CD8-positive, alpha-beta memory T cell (primary cell): Measurements from ENCODE around the gene C13orf46. TPM values are rescaled to one million over a fixed set of nuclear protein-coding genes. Genes with fewer than 3 reads are reported as not detected.
A peak's percentile ranks its signal among the peaks of the same experiment; 100 is the strongest.

Experiments used
- CTCF ChIA-PET: fragments of 350-600 bp; sonication (Branson Sonifier 250); formaldehyde crosslinking; loops from one replicate; lab custom pipeline; 2021; ENCODE audit warnings: antibody characterized with exemption; lab: Charles Lee
- POLR2A ChIA-PET: fragments of 350-600 bp; sonication (Branson Sonifier 250); formaldehyde crosslinking; loops from one replicate; lab custom pipeline; 2021; ENCODE audit warnings: antibody characterized with exemption; lab: Charles Lee
- DNase-seq, 5 donors: peaks; one replicate each; pipeline versions ENCODE4 v3.0.0 to v3.0.0-alpha.2; 2020 to 2022; ENCODE audit warnings: mixed read lengths in 1 of 5
- H3K27ac ChIP-seq: one replicate; pipeline ENCODE4 v1.7.0; 2013; ENCODE audit warnings: low read depth, mild to moderate bottlenecking, low read length, moderate library complexity
- H3K27me3 ChIP-seq: 2 replicates; pipeline ENCODE4 v1.7.0; 2013; ENCODE audit warnings: low read length, mild to moderate bottlenecking; ENCODE audit not compliant: insufficient read depth, poor library complexity, severe bottlenecking
- H3K36me3 ChIP-seq: 2 replicates; pipeline ENCODE4 v1.7.0; 2013; ENCODE audit warnings: mild to moderate bottlenecking, low read length, moderate library complexity; ENCODE audit not compliant: insufficient read depth
- H3K4me1 ChIP-seq: 2 replicates; pipeline ENCODE4 v1.7.0; 2013; ENCODE audit warnings: mild to moderate bottlenecking, low read length, moderate library complexity; ENCODE audit not compliant: insufficient read depth
- H3K4me3 ChIP-seq: 2 replicates; pipeline ENCODE4 v1.7.0; 2013; ENCODE audit warnings: mild to moderate bottlenecking, low read length
- H3K9me3 ChIP-seq: 2 replicates; pipeline ENCODE4 v1.7.0; 2013; ENCODE audit warnings: mild to moderate bottlenecking, low read length
- H3K27ac Mint-ChIP-seq, 8 donors: one replicate each; pipeline ENCODE4 v1.8.0; 2020 to 2021; ENCODE audit warnings: mixed read lengths in 8 of 8, mild to moderate bottlenecking in 6 of 8, inconsistent platforms in 3 of 8, moderate library complexity in 3 of 8
- H3K27me3 Mint-ChIP-seq, 2 donors: one replicate each; pipeline ENCODE4 v1.8.0; 2020 to 2021; ENCODE audit warnings: mixed read lengths in 2 of 2, mild to moderate bottlenecking in 1 of 2, moderate library complexity in 1 of 2
- H3K36me3 Mint-ChIP-seq, 3 donors: one replicate each; pipeline ENCODE4 v1.8.0; 2020 to 2021; ENCODE audit warnings: mixed read lengths in 3 of 3, inconsistent platforms in 1 of 3, mild to moderate bottlenecking in 1 of 3
- H3K4me1 Mint-ChIP-seq, 3 donors: one replicate each; pipeline ENCODE4 v1.8.0; 2020 to 2021; ENCODE audit warnings: mixed read lengths in 3 of 3, inconsistent platforms in 1 of 3, mild to moderate bottlenecking in 1 of 3
- H3K4me3 Mint-ChIP-seq, 7 donors: one replicate each; pipeline ENCODE4 v1.8.0; 2020 to 2021; ENCODE audit warnings: mixed read lengths in 7 of 7, mild to moderate bottlenecking in 6 of 7, moderate library complexity in 4 of 7, inconsistent platforms in 2 of 7
- H3K9me3 Mint-ChIP-seq, 5 donors: one replicate each; pipeline ENCODE4 v1.8.0; 2020 to 2022; ENCODE audit warnings: mixed read lengths in 5 of 5, mild to moderate bottlenecking in 3 of 5, moderate library complexity in 2 of 5, inconsistent platforms in 1 of 5
- polyA plus RNA-seq: library from polyadenylated mRNA; unstranded; fragments of 300-500 nt; fragmentation: Illumina TruSeq; gene quantifications from one replicate; pipeline ENCODE4 v1.2.3, GENCODE V29; 2021
- total RNA-seq, 2 experiments: library from RNA; stranded (reverse); gene quantifications; one replicate each; pipeline ENCODE4 v1.2.3, GENCODE V29; 2021

The C13orf46 gene
- total and polyA plus RNA-seq, 3 experiments from 2014 or later, result 1.2 to 2.2 (median 1.8) TPM

DNA sequence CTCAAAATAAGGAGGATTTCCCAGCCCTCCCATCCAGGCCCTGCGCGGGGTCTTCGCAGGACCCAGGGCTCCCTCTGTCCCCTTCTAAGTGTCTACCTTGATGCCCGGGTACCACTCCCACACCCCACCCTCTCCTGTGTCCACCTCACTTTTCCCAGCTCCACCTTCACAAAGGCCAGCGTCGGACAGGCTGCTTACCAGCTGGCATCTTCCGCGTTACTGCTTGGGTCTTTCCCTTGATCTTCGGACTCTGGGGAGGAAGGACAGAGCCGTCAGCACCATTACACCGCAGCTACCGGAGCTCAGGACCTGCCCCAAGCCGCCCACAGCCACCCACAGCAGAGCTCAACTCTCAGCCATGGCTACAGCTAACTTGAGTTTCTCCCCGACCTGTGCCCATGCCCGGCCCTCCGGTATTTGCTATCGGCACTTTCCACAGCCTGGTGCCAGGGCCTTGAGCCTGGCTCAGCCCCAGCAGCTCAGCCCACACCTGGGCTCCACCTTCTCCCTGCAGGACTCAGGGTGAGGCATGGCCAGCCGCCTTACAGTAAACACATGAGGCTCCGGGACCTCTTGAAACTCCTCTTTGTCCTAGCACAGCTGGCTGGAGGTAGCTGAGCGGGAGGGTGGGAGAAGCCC is 3.8 kb downstream of the C13orf46 start:
- DNase-seq, result peak in 1 of 5 donors; percentile 39
- peaks cover 0 to 46% (median 3%) of the 10 kb centered on the region in 3 donors for H3K36me3 Mint-ChIP-seq
- Histone ChIP-seq H3K4me3 (no peak overlapping the region), H3K27ac (no peak overlapping the region), H3K36me3 (peaks cover 12% of the 10 kb centered on the region), H3K9me3 (no peaks in the 10 kb centered on the region), H3K27me3 (no peaks in the 10 kb centered on the region), H3K4me1 (no peaks in the 10 kb centered on the region)
- peaks cover 0 to 13% of the 10 kb centered on the region in 2 donors for H3K27me3 Mint-ChIP-seq
- H3K4me3 Mint-ChIP-seq, result peak overlapping the region in 1 of 7 donors; percentile 23
- CTCF ChIA-PET, result no interaction called here
- peaks cover 0 to 2% (median 0%) of the 10 kb centered on the region in 5 donors for H3K9me3 Mint-ChIP-seq
- no peaks in the 10 kb centered on the region for H3K4me1 Mint-ChIP-seq
- POLR2A ChIA-PET, result no interaction called here
- H3K27ac Mint-ChIP-seq, result peak overlapping the region in 1 of 8 donors; percentile 18

DNA sequence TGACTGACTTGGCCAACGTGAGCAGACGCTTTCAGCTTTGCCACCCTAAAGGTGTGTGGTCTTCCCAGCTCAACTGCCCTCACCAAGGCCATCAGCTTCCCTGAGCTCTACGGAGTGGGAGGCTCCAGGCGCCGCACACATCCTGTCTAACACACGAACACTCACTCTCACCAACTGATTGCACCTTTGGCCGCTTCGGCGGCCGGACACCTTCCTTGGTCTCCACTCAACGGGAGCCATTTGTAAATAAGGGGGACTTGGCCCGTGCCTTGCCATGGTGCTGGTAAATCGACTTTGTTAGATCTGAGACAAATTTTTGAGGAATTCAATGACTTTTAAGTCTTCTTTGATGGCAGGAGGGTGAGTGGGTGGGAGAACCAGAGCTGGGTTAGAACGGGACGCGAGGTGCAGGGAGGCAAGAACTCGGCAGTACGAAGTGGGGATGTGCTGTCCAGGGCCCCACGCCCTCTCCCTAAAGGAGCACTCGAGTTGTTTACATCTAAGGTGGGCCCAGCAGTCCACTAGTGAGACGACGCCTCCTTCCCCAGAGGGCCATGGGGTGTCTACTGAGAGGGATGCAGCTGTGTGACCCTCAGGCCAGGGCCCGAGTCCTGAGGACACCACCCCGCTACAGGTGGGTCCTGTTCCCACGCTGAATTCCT is 4.4 kb downstream of the C13orf46 start:
- CTCF ChIA-PET, result interaction anchor here (1.3 kb wide), 1 partner anchor 10 kb away, joined by 3 read pairs; no protein-coding TSS in a partner anchor
- peak overlapping the region in 4 of 8 donors; percentile 13 to 76 (median 40) for H3K27ac Mint-ChIP-seq
- Histone ChIP-seq H3K9me3 (no peaks in the 10 kb centered on the region), H3K27me3 (no peaks in the 10 kb centered on the region), H3K4me1 (no peaks in the 10 kb centered on the region), H3K36me3 (peaks cover 7% of the 10 kb centered on the region), H3K4me3 (no peak overlapping the region), H3K27ac (no peak overlapping the region)
- H3K36me3 Mint-ChIP-seq, result peaks cover 0 to 40% (median 3%) of the 10 kb centered on the region in 3 donors
- no peak for DNase-seq
- H3K4me1 Mint-ChIP-seq, result no peaks in the 10 kb centered on the region
- POLR2A ChIA-PET, result no interaction called here
- peaks cover 0 to 2% (median 0%) of the 10 kb centered on the region in 5 donors for H3K9me3 Mint-ChIP-seq
- peak overlapping the region in 1 of 7 donors; percentile 23 for H3K4me3 Mint-ChIP-seq
- peaks cover 0 to 13% of the 10 kb centered on the region in 2 donors for H3K27me3 Mint-ChIP-seq

DNA sequence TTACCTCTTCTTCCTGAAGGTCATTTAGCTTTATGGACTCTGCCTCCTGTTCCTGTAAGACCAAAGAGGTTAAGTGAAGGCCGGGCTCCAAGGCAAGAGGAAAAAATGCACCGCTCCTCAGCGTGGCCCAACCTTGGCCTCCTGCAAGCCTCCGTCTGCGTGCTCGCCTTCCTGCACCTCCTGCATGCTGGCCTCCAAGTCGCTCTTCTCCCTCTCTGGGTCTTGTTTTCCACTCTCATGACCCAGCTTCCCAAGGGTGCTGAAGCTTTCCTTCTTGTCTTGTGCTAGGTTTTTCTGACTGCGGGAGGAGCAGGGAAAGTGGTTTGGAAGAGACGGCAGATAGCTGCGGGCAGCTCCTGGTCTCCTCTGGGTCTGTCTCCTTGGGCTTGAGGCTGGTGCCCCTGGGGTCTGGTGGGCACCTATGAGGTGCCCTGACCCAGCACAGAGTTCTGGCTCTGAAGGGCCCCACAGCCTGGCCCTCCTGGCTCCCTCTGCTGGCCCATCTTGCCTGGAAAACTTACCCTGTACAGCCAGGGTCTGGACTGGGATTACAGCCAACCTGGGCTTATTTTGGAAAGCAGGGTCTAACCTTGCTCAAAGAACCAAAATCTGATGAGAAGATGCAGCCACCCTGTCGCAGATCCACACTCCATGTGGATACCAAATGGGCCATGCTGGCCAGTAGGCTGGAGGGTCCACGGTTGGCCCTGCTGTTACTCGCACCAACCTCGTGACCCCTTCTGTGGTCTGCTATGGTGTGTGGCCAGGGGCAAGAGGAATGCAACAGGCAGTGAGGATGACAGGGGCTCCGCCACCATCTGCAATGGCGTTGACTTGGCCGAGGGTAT is 5.2 kb downstream of the C13orf46 start:
- peaks cover 0 to 35% (median 3%) of the 10 kb centered on the region in 3 donors for H3K36me3 Mint-ChIP-seq
- Histone ChIP-seq H3K27me3 (no peaks in the 10 kb centered on the region), H3K36me3 (peaks cover 7% of the 10 kb centered on the region)

DNA sequence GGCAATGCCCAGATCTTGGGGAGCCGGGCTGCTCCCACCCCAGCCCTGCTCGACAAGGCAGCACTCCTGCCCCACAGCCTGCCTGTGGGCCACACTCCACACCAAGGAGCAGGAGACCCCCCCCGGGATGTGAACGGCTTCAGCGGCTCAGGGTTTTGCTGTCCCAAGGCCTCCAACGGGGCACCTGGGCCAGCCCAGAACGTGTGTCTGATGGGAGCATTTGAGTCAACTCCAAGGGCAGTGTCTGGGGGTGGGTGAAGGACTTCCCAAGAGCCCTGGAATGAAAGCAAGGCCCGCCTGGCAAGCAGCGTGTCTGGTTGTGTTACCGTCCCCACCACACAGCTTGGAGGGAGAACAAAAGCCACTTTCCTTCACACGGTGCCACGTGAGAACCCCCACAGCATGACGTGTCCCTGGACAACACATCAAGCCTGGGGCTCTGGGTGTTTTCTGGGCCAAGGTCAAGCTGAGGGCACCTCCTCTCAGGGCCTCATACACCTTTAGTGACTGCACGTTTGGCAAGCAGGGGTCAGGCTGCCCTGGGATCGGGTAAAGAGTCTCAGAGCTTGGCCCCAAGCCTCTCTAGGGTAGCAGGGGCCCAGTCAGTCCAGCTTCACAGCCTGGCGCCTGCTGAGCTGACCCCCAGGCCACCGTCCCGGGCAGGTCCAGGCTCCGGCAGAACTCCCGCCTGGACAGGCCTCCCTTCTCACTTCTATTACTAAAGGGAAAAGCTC is 6.0 kb downstream of the C13orf46 start:
- peaks cover under 1% of the 10 kb centered on the region for H3K36me3 ChIP-seq
- no peak overlapping the region for H3K4me3 Mint-ChIP-seq
- peaks cover 0 to 5% (median 0%) of the 10 kb centered on the region in 5 donors for H3K9me3 Mint-ChIP-seq

More for the DNA sequence above, 5.2 kb downstream of the C13orf46 start:
- Mint-ChIP-seq H3K27ac (peak overlapping the region in 3 of 8 donors; percentile 20 to 61 (median 46)), H3K4me1 (no peaks in the 10 kb centered on the region), H3K27me3 (peaks cover 0 to 13% of the 10 kb centered on the region in 2 donors), H3K4me3 (no peak overlapping the region), H3K9me3 (peaks cover 0 to 5% (median 0%) of the 10 kb centered on the region in 5 donors)
- peak in 1 of 5 donors; percentile 40 for DNase-seq
- POLR2A ChIA-PET, result no interaction called here
- Histone ChIP-seq H3K9me3 (no peaks in the 10 kb centered on the region), H3K4me3 (no peak overlapping the region), H3K4me1 (no peaks in the 10 kb centered on the region), H3K27ac (no peak overlapping the region)
- CTCF ChIA-PET, result interaction anchor here (1.3 kb wide), 1 partner anchor 9 kb away, joined by 3 read pairs; no protein-coding TSS in a partner anchor

DNA sequence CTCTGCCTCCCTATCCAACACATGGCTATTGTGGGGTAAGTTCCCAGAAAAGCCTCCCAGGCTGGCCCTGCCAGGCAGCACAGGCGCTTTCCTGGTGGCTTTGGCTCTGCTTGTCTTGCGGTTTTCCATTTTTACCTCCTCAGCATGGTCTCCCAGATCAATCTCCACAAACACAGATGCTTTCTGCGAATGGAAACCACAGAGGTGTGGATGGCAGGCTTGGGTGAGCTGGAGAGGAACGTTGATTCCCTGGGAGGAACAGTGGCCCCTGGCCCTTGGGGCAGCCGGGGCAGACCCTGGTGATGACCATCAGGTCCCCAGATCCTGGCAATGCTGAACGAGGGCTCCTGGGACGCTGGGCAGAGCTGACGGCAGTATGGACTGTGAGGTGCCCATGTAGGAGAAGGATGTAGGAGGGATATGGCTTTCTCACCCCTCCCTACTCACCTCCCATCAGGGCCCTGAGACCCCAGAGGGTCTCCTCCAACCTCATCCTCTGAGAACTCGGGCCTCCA is 6.6 kb downstream of the C13orf46 start:
- ChIA-PET CTCF (no interaction called here), POLR2A (no interaction called here)
- H3K4me1 ChIP-seq, result no peaks in the 10 kb centered on the region
- Mint-ChIP-seq H3K36me3 (peaks cover 0 to 27% (median 3%) of the 10 kb centered on the region in 3 donors), H3K9me3 (peaks cover 0 to 5% (median 0%) of the 10 kb centered on the region in 5 donors), H3K4me3 (no peak overlapping the region), H3K4me1 (no peaks in the 10 kb centered on the region), H3K27ac (peak overlapping the region in 3 of 8 donors; percentile 38), H3K27me3 (peaks cover 0 to 13% of the 10 kb centered on the region in 2 donors)
- H3K9me3 ChIP-seq, result no peaks in the 10 kb centered on the region
- no peak for DNase-seq
- H3K36me3 ChIP-seq, result no peaks in the 10 kb centered on the region
- no peaks in the 10 kb centered on the region for H3K27me3 ChIP-seq
- no peak overlapping the region for H3K4me3 ChIP-seq
- no peak overlapping the region for H3K27ac ChIP-seq

More for the DNA sequence above, 6.0 kb downstream of the C13orf46 start:
- H3K4me1 Mint-ChIP-seq, result no peaks in the 10 kb centered on the region
- POLR2A ChIA-PET, result no interaction called here
- peak in 1 of 5 donors; percentile 45 for DNase-seq
- Histone ChIP-seq H3K27me3 (no peaks in the 10 kb centered on the region), H3K27ac (no peak overlapping the region), H3K4me3 (no peak overlapping the region), H3K4me1 (no peaks in the 10 kb centered on the region), H3K9me3 (no peaks in the 10 kb centered on the region)
- H3K27ac Mint-ChIP-seq, result peak overlapping the region in 1 of 8 donors; percentile 38
- peaks cover 0 to 13% of the 10 kb centered on the region in 2 donors for H3K27me3 Mint-ChIP-seq
- CTCF ChIA-PET, result interaction anchor here (1.3 kb wide), 1 partner anchor 8 kb away, joined by 3 read pairs; no protein-coding TSS in a partner anchor
- peaks cover 0 to 28% (median 3%) of the 10 kb centered on the region in 3 donors for H3K36me3 Mint-ChIP-seq

DNA sequence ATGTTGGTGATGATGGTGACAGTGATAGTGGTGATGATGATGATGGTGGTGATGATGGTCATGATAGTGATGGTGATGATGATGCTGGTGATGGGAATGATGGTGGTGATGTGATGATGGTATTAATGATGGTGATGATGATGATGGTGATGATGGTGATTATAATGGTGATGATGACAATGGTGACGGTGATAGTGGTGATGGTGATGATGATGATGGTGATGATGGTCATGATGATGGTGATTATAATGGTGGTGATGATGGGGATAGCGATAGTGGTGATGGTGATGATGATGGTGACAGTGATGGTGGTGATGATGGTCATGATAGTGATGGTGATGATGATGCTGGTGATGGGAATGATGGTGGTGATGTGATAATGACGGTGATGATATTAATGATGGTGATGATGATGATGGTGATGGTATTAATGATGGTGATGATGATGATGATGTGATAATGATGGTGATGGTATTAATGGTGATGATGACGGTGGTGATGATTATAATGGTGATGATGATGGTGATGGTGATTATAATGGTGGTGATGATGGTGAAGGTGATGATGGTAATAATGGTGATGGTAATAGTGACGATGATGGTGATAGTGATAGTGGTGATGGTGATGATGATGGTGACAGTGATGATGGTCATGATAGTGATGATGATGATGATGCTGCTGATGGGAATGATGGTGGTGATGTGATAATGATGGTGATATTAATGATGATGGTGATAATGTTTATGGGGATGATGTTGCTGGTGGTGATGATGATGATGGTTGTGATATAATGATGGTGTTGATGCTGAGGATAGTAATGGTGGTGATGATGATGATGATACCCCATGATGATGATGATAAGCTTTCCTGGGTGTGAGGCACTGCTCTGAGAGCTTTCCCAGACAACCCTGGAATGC is 7.7 kb downstream of the C13orf46 start:
- no peaks in the 10 kb centered on the region for H3K4me1 ChIP-seq
- DNase-seq, result no peak

More for the DNA sequence above, 7.7 kb downstream of the C13orf46 start:
- Mint-ChIP-seq H3K27ac (no peak overlapping the region), H3K9me3 (peaks cover 0 to 3% (median 0%) of the 10 kb centered on the region in 5 donors), H3K4me1 (peaks cover 0 to 3% (median 0%) of the 10 kb centered on the region in 3 donors), H3K27me3 (peaks cover 0 to 13% of the 10 kb centered on the region in 2 donors), H3K36me3 (peaks cover 0 to 22% (median 6%) of the 10 kb centered on the region in 3 donors), H3K4me3 (no peak overlapping the region)
- CTCF ChIA-PET, result no interaction called here
- Histone ChIP-seq H3K27me3 (no peaks in the 10 kb centered on the region), H3K9me3 (no peaks in the 10 kb centered on the region), H3K36me3 (no peaks in the 10 kb centered on the region), H3K4me3 (no peak overlapping the region), H3K27ac (no peak overlapping the region)
- POLR2A ChIA-PET, result no interaction called here
